ENCODE measurements around the gene GRB2. TPM values are rescaled to one million over a fixed set of nuclear protein-coding genes. Genes with fewer than 3 reads are reported as not detected.
"Not testable (repeated sequence)": the region's sequence is repeated elsewhere in the genome, so short reads cannot be mapped to it uniquely, and the experiment has no call there.

The GRB2 gene
- polyA plus RNA-seq, 3 donors = 164 to 338 (median 262) TPM

- Histone ChIP-seq H3K4me3 (replicated peaks in 1 of 3; ENCODE audit: low read depth in 2 of 3, low read length in 3 of 3) (no peak overlapping the region), H3K27ac (ENCODE audit: low read depth in 1 of 2, low read length in 2 of 2) (no peak overlapping the region), H3K9me3 (replicated peaks in 1 of 2; ENCODE audit: control insufficient read depth in 1 of 2, insufficient read depth in 1 of 2, low read length in 2 of 2) (no peaks in the 10 kb centered on the region), H3K79me2 (ENCODE audit: insufficient read depth, low read length) (no peaks in the 10 kb centered on the region), H4K20me1 (ENCODE audit: insufficient read depth, low read length) (no peaks in the 10 kb centered on the region), H3K4me1 (ENCODE audit: control insufficient read depth in 1 of 2, insufficient read depth in 2 of 2, low read length in 2 of 2) (no peaks in the 10 kb centered on the region), H3K27me3 (ENCODE audit: control insufficient read depth in 2 of 2, insufficient read depth in 2 of 2, low read length in 2 of 2) (no peaks in the 10 kb centered on the region), H3K9ac (ENCODE audit: insufficient read depth, low read length, poor library complexity, severe bottlenecking) (no peak overlapping the region), H2AFZ (ENCODE audit: insufficient read depth, low read depth, low read length, poor library complexity, severe bottlenecking) (no peak overlapping the region), H3K4me2 (replicated peaks; ENCODE audit: extremely low read depth, low read length, poor library complexity, severe bottlenecking) (no peak overlapping the region), H3K36me3 (replicated peaks in 1 of 2; ENCODE audit: control insufficient read depth in 1 of 2, insufficient read depth in 2 of 2, low read length in 2 of 2) (no peaks in the 10 kb centered on the region)
- Mint-ChIP-seq H3K27ac (no peak overlapping the region), H3K4me1 (peaks cover 3% of the 10 kb centered on the region), H3K27me3 (ENCODE audit: low read depth in 3 of 3) (peaks cover 1 to 7% (median 3%) of the 10 kb centered on the region in 3 donors), H3K4me3 (no peak overlapping the region), H3K36me3 (no peaks in the 10 kb centered on the region), H3K9me3 (no peaks in the 10 kb centered on the region)
- no peak for TF ChIP-seq CTCF (IDR thresholded peaks at IDR 0.05)
- DNase-seq = no peak
- intact Hi-C loops (cut with micrococcal nuclease) = no loop called here
- 95% methylated on average over 7 of the region's 10 CpGs for WGBS (ENCODE audit: insufficient coverage)
These were observed 35.4 kb upstream of the GRB2 start for GRCh38 chr17:75440738-75441448.

GRCh38 chr17:75439287-75439686, 33.8 kb upstream of the GRB2 start:
- no peak overlapping the region for H3K27ac Mint-ChIP-seq
- no peaks in the 10 kb centered on the region for H3K9me3 ChIP-seq (replicated peaks in 1 of 2; ENCODE audit: control insufficient read depth in 1 of 2, insufficient read depth in 1 of 2, low read length in 2 of 2)
- H3K4me1 Mint-ChIP-seq = peaks cover 3% of the 10 kb centered on the region
- WGBS (ENCODE audit: insufficient coverage) = 100% methylated on average over 1 of the region's 2 CpGs
- intact Hi-C loops (cut with micrococcal nuclease) = no loop called here
- no peaks in the 10 kb centered on the region for H3K79me2 ChIP-seq (ENCODE audit: insufficient read depth, low read length)
- no peak overlapping the region for H3K4me3 ChIP-seq (replicated peaks in 1 of 3; ENCODE audit: low read depth in 2 of 3, low read length in 3 of 3)
- TF ChIP-seq CTCF (IDR thresholded peaks at IDR 0.05) = no peak
- no peaks in the 10 kb centered on the region for H3K36me3 ChIP-seq (replicated peaks in 1 of 2; ENCODE audit: control insufficient read depth in 1 of 2, insufficient read depth in 2 of 2, low read length in 2 of 2)
- no peaks in the 10 kb centered on the region for H3K9me3 Mint-ChIP-seq
- peaks cover 3 to 7% (median 7%) of the 10 kb centered on the region in 3 donors for H3K27me3 Mint-ChIP-seq (ENCODE audit: low read depth in 3 of 3)
- H2AFZ ChIP-seq (ENCODE audit: insufficient read depth, low read depth, low read length, poor library complexity, severe bottlenecking) = no peak overlapping the region
- no peaks in the 10 kb centered on the region for H3K36me3 Mint-ChIP-seq
- H3K9ac ChIP-seq (ENCODE audit: insufficient read depth, low read length, poor library complexity, severe bottlenecking) = no peak overlapping the region
- no peak overlapping the region for H3K27ac ChIP-seq (ENCODE audit: low read depth in 1 of 2, low read length in 2 of 2)
- no peak for DNase-seq
- no peaks in the 10 kb centered on the region for H3K27me3 ChIP-seq (ENCODE audit: control insufficient read depth in 2 of 2, insufficient read depth in 2 of 2, low read length in 2 of 2)
- H3K4me1 ChIP-seq (ENCODE audit: control insufficient read depth in 1 of 2, insufficient read depth in 2 of 2, low read length in 2 of 2) = no peaks in the 10 kb centered on the region
- H4K20me1 ChIP-seq (ENCODE audit: insufficient read depth, low read length) = no peaks in the 10 kb centered on the region
- H3K4me3 Mint-ChIP-seq = no peak overlapping the region
- H3K4me2 ChIP-seq (replicated peaks; ENCODE audit: extremely low read depth, low read length, poor library complexity, severe bottlenecking) = no peak overlapping the region

GRCh38 chr17:75437404-75437803, 31.9 kb upstream of the GRB2 start:
- H3K79me2 ChIP-seq (ENCODE audit: insufficient read depth, low read length); H3K9me3 ChIP-seq (replicated peaks in 1 of 2; ENCODE audit: control insufficient read depth in 1 of 2, insufficient read depth in 1 of 2, low read length in 2 of 2); H3K4me3 Mint-ChIP-seq; H3K27me3 ChIP-seq (ENCODE audit: control insufficient read depth in 2 of 2, insufficient read depth in 2 of 2, low read length in 2 of 2); H3K36me3 Mint-ChIP-seq; H4K20me1 ChIP-seq (ENCODE audit: insufficient read depth, low read length); intact Hi-C loops (cut with micrococcal nuclease); H3K4me3 ChIP-seq (replicated peaks in 1 of 3; ENCODE audit: low read depth in 2 of 3, low read length in 3 of 3); H3K9ac ChIP-seq (ENCODE audit: insufficient read depth, low read length, poor library complexity, severe bottlenecking); H3K4me2 ChIP-seq (replicated peaks; ENCODE audit: extremely low read depth, low read length, poor library complexity, severe bottlenecking); H3K27ac ChIP-seq (ENCODE audit: low read depth in 1 of 2, low read length in 2 of 2); H3K36me3 ChIP-seq (replicated peaks in 1 of 2; ENCODE audit: control insufficient read depth in 1 of 2, insufficient read depth in 2 of 2, low read length in 2 of 2); H3K9me3 Mint-ChIP-seq; DNase-seq; H2AFZ ChIP-seq (ENCODE audit: insufficient read depth, low read depth, low read length, poor library complexity, severe bottlenecking); H3K27ac Mint-ChIP-seq; H3K4me1 ChIP-seq (ENCODE audit: control insufficient read depth in 1 of 2, insufficient read depth in 2 of 2, low read length in 2 of 2); H3K4me1 Mint-ChIP-seq; H3K27me3 Mint-ChIP-seq (ENCODE audit: low read depth in 3 of 3): not testable (repeated sequence)
- WGBS (ENCODE audit: insufficient coverage) = 100% methylated on average over 4 of the region's 8 CpGs
